ENCODE data around the gene LCORL.
A peak's percentile ranks its signal among the peaks of the same experiment; 100 is the strongest.

LCORL gene

GRCh38 chr4:18014269-18014668 is 7.3 kb downstream of the LCORL start:
- peaks cover 97% of the 10 kb centered on the region for H4K20me1 ChIP-seq (ENCODE audit: insufficient read depth, low read length, poor library complexity, severe bottlenecking)
- TF ChIP-seq EZH2phosphoT487 (IDR thresholded peaks at IDR 0.05; ENCODE audit: borderline replicate concordance) (no peak), CTCF (conservative IDR thresholded peaks at IDR 0.05; ENCODE audit: low read length) (no peak)
- peak overlapping the region; percentile 91 for H3K4me2 ChIP-seq (ENCODE audit: low read depth, low read length, poor library complexity, severe bottlenecking)
- H3K4me3 ChIP-seq (ENCODE audit: low read length, poor library complexity, severe bottlenecking) = no peak overlapping the region
- peaks cover 98% of the 10 kb centered on the region for H3K79me2 ChIP-seq (ENCODE audit: insufficient read depth, low read length)
- H3K4me1 ChIP-seq (ENCODE audit: insufficient read depth, low read length, poor library complexity, severe bottlenecking) = peaks cover 66% of the 10 kb centered on the region
- no peaks in the 10 kb centered on the region for H3K36me3 ChIP-seq (ENCODE audit: insufficient read depth, low read length)
- H2AFZ ChIP-seq (ENCODE audit: low read length) = no peak overlapping the region
- H3K9ac ChIP-seq (ENCODE audit: low read depth, low read length, poor library complexity, severe bottlenecking) = no peak overlapping the region
- H3K9me2 ChIP-seq (replicated peaks; ENCODE audit: low read depth, low read length) = no peaks in the 10 kb centered on the region
- H3K27me3 ChIP-seq (ENCODE audit: insufficient read depth, low read length, poor library complexity, severe bottlenecking) = no peaks in the 10 kb centered on the region
- no peaks in the 10 kb centered on the region for H3F3A ChIP-seq (ENCODE audit: low read depth)
- no peaks in the 10 kb centered on the region for H3K9me3 ChIP-seq (ENCODE audit: insufficient read depth, low read depth, low read length)

- TF ChIP-seq CTCF (conservative IDR thresholded peaks at IDR 0.05; ENCODE audit: low read length) = no peak
- no peak for TF ChIP-seq EZH2phosphoT487 (IDR thresholded peaks at IDR 0.05; ENCODE audit: borderline replicate concordance)
- Histone ChIP-seq H3K27me3 (ENCODE audit: insufficient read depth, low read length, poor library complexity, severe bottlenecking) (no peaks in the 10 kb centered on the region), H3K9me2 (replicated peaks; ENCODE audit: low read depth, low read length) (no peaks in the 10 kb centered on the region), H3K9ac (ENCODE audit: low read depth, low read length, poor library complexity, severe bottlenecking) (no peak overlapping the region), H2AFZ (ENCODE audit: low read length) (no peak overlapping the region), H3K4me2 (ENCODE audit: low read depth, low read length, poor library complexity, severe bottlenecking) (peak overlapping the region; percentile 7), H3K4me1 (ENCODE audit: insufficient read depth, low read length, poor library complexity, severe bottlenecking) (peaks cover 54% of the 10 kb centered on the region), H3F3A (ENCODE audit: low read depth) (no peaks in the 10 kb centered on the region), H3K4me3 (ENCODE audit: low read length, poor library complexity, severe bottlenecking) (no peak overlapping the region), H3K36me3 (ENCODE audit: insufficient read depth, low read length) (no peaks in the 10 kb centered on the region), H3K9me3 (ENCODE audit: insufficient read depth, low read depth, low read length) (no peaks in the 10 kb centered on the region), H3K79me2 (ENCODE audit: insufficient read depth, low read length) (peaks cover 98% of the 10 kb centered on the region), H4K20me1 (ENCODE audit: insufficient read depth, low read length, poor library complexity, severe bottlenecking) (peaks cover 86% of the 10 kb centered on the region)
These were observed 8.6 kb downstream of the LCORL start for GRCh38 chr4:18012807-18013462.

- no peaks in the 10 kb centered on the region for H3K27me3 ChIP-seq (ENCODE audit: insufficient read depth, low read length, poor library complexity, severe bottlenecking)
- H4K20me1 ChIP-seq (ENCODE audit: insufficient read depth, low read length, poor library complexity, severe bottlenecking) = peaks cover 85% of the 10 kb centered on the region
- no peak overlapping the region for H3K9ac ChIP-seq (ENCODE audit: low read depth, low read length, poor library complexity, severe bottlenecking)
- H3K4me2 ChIP-seq (ENCODE audit: low read depth, low read length, poor library complexity, severe bottlenecking) = peak overlapping the region; percentile 38
- H3K36me3 ChIP-seq (ENCODE audit: insufficient read depth, low read length) = no peaks in the 10 kb centered on the region
- H3K79me2 ChIP-seq (ENCODE audit: insufficient read depth, low read length) = peaks cover 98% of the 10 kb centered on the region
- no peak overlapping the region for H2AFZ ChIP-seq (ENCODE audit: low read length)
- no peaks in the 10 kb centered on the region for H3K9me3 ChIP-seq (ENCODE audit: insufficient read depth, low read depth, low read length)
- H3K4me1 ChIP-seq (ENCODE audit: insufficient read depth, low read length, poor library complexity, severe bottlenecking) = peaks cover 49% of the 10 kb centered on the region
- H3K9me2 ChIP-seq (replicated peaks; ENCODE audit: low read depth, low read length) = no peaks in the 10 kb centered on the region
- no peak overlapping the region for H3K4me3 ChIP-seq (ENCODE audit: low read length, poor library complexity, severe bottlenecking)
- TF ChIP-seq EZH2phosphoT487 (IDR thresholded peaks at IDR 0.05; ENCODE audit: borderline replicate concordance) = no peak
- TF ChIP-seq CTCF (conservative IDR thresholded peaks at IDR 0.05; ENCODE audit: low read length) = no peak
- no peaks in the 10 kb centered on the region for H3F3A ChIP-seq (ENCODE audit: low read depth)
These were observed 9.3 kb downstream of the LCORL start for GRCh38 chr4:18012134-18012806.
